ENCODE measurements around the gene MAP1S.

MAP1S gene

GRCh38 chr19:17733127-17733526 is 13.8 kb downstream of the MAP1S start:
- Histone ChIP-seq H3K4me2 (no peak overlapping the region), H3K9ac (no peak overlapping the region), H4K20me1 (peaks cover 76% of the 10 kb centered on the region), H3K36me3 (peaks cover 98% of the 10 kb centered on the region), H3K27me3 (no peaks in the 10 kb centered on the region), H3K4me1 (peaks cover 26% of the 10 kb centered on the region), H3K9me3 (peaks cover 2% of the 10 kb centered on the region; the same call in 1 of the 2 replicates), H3K27ac (no peak overlapping the region), H3K4me3 (no peak overlapping the region)
- no peak for TF ChIP-seq Cebpa-rat (IDR thresholded peaks at IDR 0.05)

- H3K4me1 ChIP-seq, result peaks cover 33% of the 10 kb centered on the region
- no peak overlapping the region for H3K27ac ChIP-seq
- no peak overlapping the region for H3K9ac ChIP-seq
- peaks cover 66% of the 10 kb centered on the region for H4K20me1 ChIP-seq
- H3K4me3 ChIP-seq, result no peak overlapping the region
- no peaks in the 10 kb centered on the region for H3K27me3 ChIP-seq
- H3K4me2 ChIP-seq, result no peak overlapping the region
- peaks cover 2% of the 10 kb centered on the region; the same call in 1 of the 2 replicates for H3K9me3 ChIP-seq
- peaks cover 90% of the 10 kb centered on the region for H3K36me3 ChIP-seq
- TF ChIP-seq Cebpa-rat (IDR thresholded peaks at IDR 0.05), result no peak
Observed at GRCh38 chr19:17734146-17734545, 14.9 kb downstream of the MAP1S start.

- Histone ChIP-seq H3K9me3 (peaks cover 2% of the 10 kb centered on the region; the same call in 1 of the 2 replicates), H3K4me3 (no peak overlapping the region), H3K27me3 (no peaks in the 10 kb centered on the region), H3K36me3 (peaks cover 77% of the 10 kb centered on the region), H3K4me2 (no peak overlapping the region), H4K20me1 (peaks cover 53% of the 10 kb centered on the region), H3K27ac (no peak overlapping the region), H3K4me1 (peaks cover 35% of the 10 kb centered on the region), H3K9ac (no peak overlapping the region)
- TF ChIP-seq Cebpa-rat (IDR thresholded peaks at IDR 0.05), result no peak
Observed at GRCh38 chr19:17735410-17735809, 16.1 kb downstream of the MAP1S start.

GRCh38 chr19:17737690-17738153 is 18.4 kb downstream of the MAP1S start:
- no peak overlapping the region for H3K4me3 ChIP-seq
- peaks cover 70% of the 10 kb centered on the region for H3K36me3 ChIP-seq
- peak overlapping the region; percentile 85; the same call in 1 of the 2 replicates for H3K4me2 ChIP-seq
- H3K9ac ChIP-seq, result no peak overlapping the region
- no peaks in the 10 kb centered on the region for H3K27me3 ChIP-seq
- peaks cover 30% of the 10 kb centered on the region for H4K20me1 ChIP-seq
- H3K9me3 ChIP-seq, result peaks cover 20% of the 10 kb centered on the region
- H3K27ac ChIP-seq, result peak overlapping the region; percentile 26; the same call in 1 of the 2 replicates
- peaks cover 35% of the 10 kb centered on the region for H3K4me1 ChIP-seq
- TF ChIP-seq Cebpa-rat (IDR thresholded peaks at IDR 0.05), result no peak

GRCh38 chr19:17739121-17739875 is 20.0 kb downstream of the MAP1S start:
- H3K27me3 ChIP-seq, result no peaks in the 10 kb centered on the region
- no peak overlapping the region for H3K4me3 ChIP-seq
- H3K4me1 ChIP-seq, result peaks cover 44% of the 10 kb centered on the region
- peaks cover 55% of the 10 kb centered on the region for H3K36me3 ChIP-seq
- H4K20me1 ChIP-seq, result peaks cover 14% of the 10 kb centered on the region
- H3K9me3 ChIP-seq, result peaks cover 21% of the 10 kb centered on the region
- peak overlapping the region; percentile 55; the same call in 1 of the 2 replicates for H3K9ac ChIP-seq
- H3K4me2 ChIP-seq, result peak overlapping the region; percentile 85
- H3K27ac ChIP-seq, result peak overlapping the region; percentile 75
- no peak for TF ChIP-seq Cebpa-rat (IDR thresholded peaks at IDR 0.05)

- Histone ChIP-seq H3K36me3 (peaks cover 33% of the 10 kb centered on the region), H3K4me3 (no peak overlapping the region), H3K9me3 (peaks cover 21% of the 10 kb centered on the region), H3K27me3 (no peaks in the 10 kb centered on the region), H3K9ac (no peak overlapping the region), H3K27ac (no peak overlapping the region), H3K4me1 (peaks cover 52% of the 10 kb centered on the region), H3K4me2 (no peak overlapping the region), H4K20me1 (no peaks in the 10 kb centered on the region)
- TF ChIP-seq Cebpa-rat (IDR thresholded peaks at IDR 0.05), result no peak
Observed at GRCh38 chr19:17741456-17741855, 22.2 kb downstream of the MAP1S start.

GRCh38 chr19:17743874-17744580 is 24.7 kb downstream of the MAP1S start:
- no peak for TF ChIP-seq Cebpa-rat (IDR thresholded peaks at IDR 0.05)
- Histone ChIP-seq H3K36me3 (peaks cover 16% of the 10 kb centered on the region), H3K4me3 (no peak overlapping the region), H3K9ac (peak overlapping the region; percentile 12; the same call in 1 of the 2 replicates), H3K4me2 (peak overlapping the region; percentile 24; the same call in 1 of the 2 replicates), H3K4me1 (peaks cover 49% of the 10 kb centered on the region), H3K9me3 (peaks cover 21% of the 10 kb centered on the region), H3K27me3 (no peaks in the 10 kb centered on the region), H4K20me1 (no peaks in the 10 kb centered on the region), H3K27ac (no peak overlapping the region)

GRCh38 chr19:17747205-17748098 is 28.2 kb downstream of the MAP1S start:
- Histone ChIP-seq H3K9ac (peak overlapping the region; percentile 80), H4K20me1 (no peaks in the 10 kb centered on the region), H3K4me1 (peaks cover 70% of the 10 kb centered on the region), H3K4me3 (peak overlapping the region; percentile 91), H3K4me2 (peak overlapping the region; percentile 89), H3K27ac (peak overlapping the region; percentile 59; the same call in 1 of the 2 replicates), H3K9me3 (peaks cover 3% of the 10 kb centered on the region; the same call in 1 of the 2 replicates), H3K36me3 (no peaks in the 10 kb centered on the region), H3K27me3 (no peaks in the 10 kb centered on the region)
- no peak for TF ChIP-seq Cebpa-rat (IDR thresholded peaks at IDR 0.05)
